ENCODE measurements around the gene MAST4.

DNA sequence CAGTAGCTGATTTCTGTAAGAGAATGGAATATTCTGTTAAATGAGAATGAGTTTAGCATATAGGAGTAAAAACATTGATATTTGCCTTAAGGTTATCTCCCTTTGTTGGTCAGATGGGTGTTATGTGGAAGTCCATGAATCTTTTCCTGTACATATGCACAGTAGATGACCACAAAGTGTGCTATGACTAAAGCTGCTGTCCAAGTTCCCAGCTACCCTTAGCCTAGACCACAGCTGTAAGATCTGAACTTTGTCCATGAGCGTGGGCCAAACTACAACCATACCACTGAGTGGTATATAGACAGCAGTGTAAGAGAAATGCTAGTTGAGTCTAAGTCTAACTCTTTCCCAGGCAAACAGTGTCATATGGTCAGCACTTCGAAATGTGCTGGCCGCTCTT, 551.6 kb downstream of the MAST4 start:
- TF ChIP-seq CTCF (IDR thresholded peaks at IDR 0.05; ENCODE audit: low read depth, low read length, missing input control), result no peak
- no peak for TF ChIP-seq JUND (IDR thresholded peaks at IDR 0.05)
- TF ChIP-seq MAX (IDR thresholded peaks at IDR 0.05), result no peak
- no peak for TF ChIP-seq RAD21 (IDR thresholded peaks at IDR 0.05)
- TF ChIP-seq TAF1 (conservative IDR thresholded peaks at IDR 0.05), result no peak
- no peak for TF ChIP-seq REST (IDR thresholded peaks at IDR 0.05)
- no peak for TF ChIP-seq SP1 (IDR thresholded peaks at IDR 0.05)
- no peak for TF ChIP-seq RXRA (IDR thresholded peaks at IDR 0.05)
- TF ChIP-seq HNF4G (IDR thresholded peaks at IDR 0.05), result no peak

Data from liver (tissue), 3 donors.